ENCODE measurements around the gene TLCD3A. TPM values are rescaled to one million over a fixed set of nuclear protein-coding genes. Genes with fewer than 3 reads are reported as not detected.
A peak's percentile ranks its signal among the peaks of the same experiment; 100 is the strongest.
"Not testable (repeated sequence)": the region's sequence is repeated elsewhere in the genome, so short reads cannot be mapped to it uniquely, and the experiment has no call there.

TLCD3A gene
- polyA plus RNA-seq, 1 of the 3 experiments (the other 2 are of a cell fraction) = 31.7 TPM

DNA sequence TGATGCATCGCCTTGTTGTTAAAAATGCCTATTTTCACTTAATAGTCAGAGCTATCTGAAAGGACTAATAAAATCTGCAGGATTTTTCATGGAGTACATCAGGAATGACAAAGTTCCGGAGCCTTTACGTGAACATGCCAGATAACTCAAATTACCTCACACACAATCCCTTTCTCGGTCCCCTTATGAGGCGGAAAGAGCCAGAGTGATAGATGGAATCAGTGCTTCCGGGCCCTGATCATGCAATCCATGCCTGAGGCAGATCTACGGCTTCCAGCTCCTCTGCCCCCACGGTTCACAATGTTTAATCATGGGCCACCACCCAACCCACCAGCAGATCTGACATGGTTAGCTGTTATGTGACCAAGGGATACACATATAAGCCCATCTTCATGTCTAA lies 34.7 kb upstream of the TLCD3A start (continued):
- no peak for TF ChIP-seq FOSL2 (IDR thresholded peaks at IDR 0.05; ENCODE audit: borderline replicate concordance, low read depth)
- no peak for TF ChIP-seq YY1 (IDR thresholded peaks at IDR 0.05; ENCODE audit: low read depth)
- no peak for TF ChIP-seq TAF1 (IDR thresholded peaks at IDR 0.05; ENCODE audit: borderline replicate concordance, low read depth, low read length)
- TF ChIP-seq, protein P1, sequence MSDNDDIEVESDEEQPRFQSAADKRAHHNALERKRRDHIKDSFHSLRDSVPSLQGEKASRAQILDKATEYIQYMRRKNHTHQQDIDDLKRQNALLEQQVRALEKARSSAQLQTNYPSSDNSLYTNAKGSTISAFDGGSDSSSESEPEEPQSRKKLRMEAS (IDR thresholded peaks at IDR 0.05; ENCODE audit: low read depth) = no peak
- TF ChIP-seq, protein P2, sequence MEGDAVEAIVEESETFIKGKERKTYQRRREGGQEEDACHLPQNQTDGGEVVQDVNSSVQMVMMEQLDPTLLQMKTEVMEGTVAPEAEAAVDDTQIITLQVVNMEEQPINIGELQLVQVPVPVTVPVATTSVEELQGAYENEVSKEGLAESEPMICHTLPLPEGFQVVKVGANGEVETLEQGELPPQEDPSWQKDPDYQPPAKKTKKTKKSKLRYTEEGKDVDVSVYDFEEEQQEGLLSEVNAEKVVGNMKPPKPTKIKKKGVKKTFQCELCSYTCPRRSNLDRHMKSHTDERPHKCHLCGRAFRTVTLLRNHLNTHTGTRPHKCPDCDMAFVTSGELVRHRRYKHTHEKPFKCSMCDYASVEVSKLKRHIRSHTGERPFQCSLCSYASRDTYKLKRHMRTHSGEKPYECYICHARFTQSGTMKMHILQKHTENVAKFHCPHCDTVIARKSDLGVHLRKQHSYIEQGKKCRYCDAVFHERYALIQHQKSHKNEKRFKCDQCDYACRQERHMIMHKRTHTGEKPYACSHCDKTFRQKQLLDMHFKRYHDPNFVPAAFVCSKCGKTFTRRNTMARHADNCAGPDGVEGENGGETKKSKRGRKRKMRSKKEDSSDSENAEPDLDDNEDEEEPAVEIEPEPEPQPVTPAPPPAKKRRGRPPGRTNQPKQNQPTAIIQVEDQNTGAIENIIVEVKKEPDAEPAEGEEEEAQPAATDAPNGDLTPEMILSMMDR (IDR thresholded peaks at IDR 0.05) = no peak
- TF ChIP-seq, protein P3, sequence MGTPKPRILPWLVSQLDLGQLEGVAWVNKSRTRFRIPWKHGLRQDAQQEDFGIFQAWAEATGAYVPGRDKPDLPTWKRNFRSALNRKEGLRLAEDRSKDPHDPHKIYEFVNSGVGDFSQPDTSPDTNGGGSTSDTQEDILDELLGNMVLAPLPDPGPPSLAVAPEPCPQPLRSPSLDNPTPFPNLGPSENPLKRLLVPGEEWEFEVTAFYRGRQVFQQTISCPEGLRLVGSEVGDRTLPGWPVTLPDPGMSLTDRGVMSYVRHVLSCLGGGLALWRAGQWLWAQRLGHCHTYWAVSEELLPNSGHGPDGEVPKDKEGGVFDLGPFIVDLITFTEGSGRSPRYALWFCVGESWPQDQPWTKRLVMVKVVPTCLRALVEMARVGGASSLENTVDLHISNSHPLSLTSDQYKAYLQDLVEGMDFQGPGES (IDR thresholded peaks at IDR 0.05; ENCODE audit: low read depth, low read length) = no peak
- TF ChIP-seq, protein P4, sequence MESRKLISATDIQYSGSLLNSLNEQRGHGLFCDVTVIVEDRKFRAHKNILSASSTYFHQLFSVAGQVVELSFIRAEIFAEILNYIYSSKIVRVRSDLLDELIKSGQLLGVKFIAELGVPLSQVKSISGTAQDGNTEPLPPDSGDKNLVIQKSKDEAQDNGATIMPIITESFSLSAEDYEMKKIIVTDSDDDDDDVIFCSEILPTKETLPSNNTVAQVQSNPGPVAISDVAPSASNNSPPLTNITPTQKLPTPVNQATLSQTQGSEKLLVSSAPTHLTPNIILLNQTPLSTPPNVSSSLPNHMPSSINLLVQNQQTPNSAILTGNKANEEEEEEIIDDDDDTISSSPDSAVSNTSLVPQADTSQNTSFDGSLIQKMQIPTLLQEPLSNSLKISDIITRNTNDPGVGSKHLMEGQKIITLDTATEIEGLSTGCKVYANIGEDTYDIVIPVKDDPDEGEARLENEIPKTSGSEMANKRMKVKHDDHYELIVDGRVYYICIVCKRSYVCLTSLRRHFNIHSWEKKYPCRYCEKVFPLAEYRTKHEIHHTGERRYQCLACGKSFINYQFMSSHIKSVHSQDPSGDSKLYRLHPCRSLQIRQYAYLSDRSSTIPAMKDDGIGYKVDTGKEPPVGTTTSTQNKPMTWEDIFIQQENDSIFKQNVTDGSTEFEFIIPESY (IDR thresholded peaks at IDR 0.05; ENCODE audit: borderline replicate concordance, low read depth) = no peak
- no peak for TF ChIP-seq TEAD4 (IDR thresholded peaks at IDR 0.05; ENCODE audit: borderline replicate concordance, insufficient read depth)
- peak; percentile 59; the same call in 1 of the 2 replicates for TF ChIP-seq RCOR1 (IDR thresholded peaks at IDR 0.05; ENCODE audit: low read length)
- TF ChIP-seq RFX5 (IDR thresholded peaks at IDR 0.05; ENCODE audit: low read length) = no peak
- TF ChIP-seq CHD2 (IDR thresholded peaks at IDR 0.05; ENCODE audit: low read length, partially characterized antibody) = peak; percentile 38
- no peak for TF ChIP-seq FOXM1 (IDR thresholded peaks at IDR 0.05; ENCODE audit: low read depth)
- TF ChIP-seq MXI1 (IDR thresholded peaks at IDR 0.05; ENCODE audit: low read depth, low read length) = no peak; the same call in 1 of the 2 replicates
- TF ChIP-seq, protein P5, sequence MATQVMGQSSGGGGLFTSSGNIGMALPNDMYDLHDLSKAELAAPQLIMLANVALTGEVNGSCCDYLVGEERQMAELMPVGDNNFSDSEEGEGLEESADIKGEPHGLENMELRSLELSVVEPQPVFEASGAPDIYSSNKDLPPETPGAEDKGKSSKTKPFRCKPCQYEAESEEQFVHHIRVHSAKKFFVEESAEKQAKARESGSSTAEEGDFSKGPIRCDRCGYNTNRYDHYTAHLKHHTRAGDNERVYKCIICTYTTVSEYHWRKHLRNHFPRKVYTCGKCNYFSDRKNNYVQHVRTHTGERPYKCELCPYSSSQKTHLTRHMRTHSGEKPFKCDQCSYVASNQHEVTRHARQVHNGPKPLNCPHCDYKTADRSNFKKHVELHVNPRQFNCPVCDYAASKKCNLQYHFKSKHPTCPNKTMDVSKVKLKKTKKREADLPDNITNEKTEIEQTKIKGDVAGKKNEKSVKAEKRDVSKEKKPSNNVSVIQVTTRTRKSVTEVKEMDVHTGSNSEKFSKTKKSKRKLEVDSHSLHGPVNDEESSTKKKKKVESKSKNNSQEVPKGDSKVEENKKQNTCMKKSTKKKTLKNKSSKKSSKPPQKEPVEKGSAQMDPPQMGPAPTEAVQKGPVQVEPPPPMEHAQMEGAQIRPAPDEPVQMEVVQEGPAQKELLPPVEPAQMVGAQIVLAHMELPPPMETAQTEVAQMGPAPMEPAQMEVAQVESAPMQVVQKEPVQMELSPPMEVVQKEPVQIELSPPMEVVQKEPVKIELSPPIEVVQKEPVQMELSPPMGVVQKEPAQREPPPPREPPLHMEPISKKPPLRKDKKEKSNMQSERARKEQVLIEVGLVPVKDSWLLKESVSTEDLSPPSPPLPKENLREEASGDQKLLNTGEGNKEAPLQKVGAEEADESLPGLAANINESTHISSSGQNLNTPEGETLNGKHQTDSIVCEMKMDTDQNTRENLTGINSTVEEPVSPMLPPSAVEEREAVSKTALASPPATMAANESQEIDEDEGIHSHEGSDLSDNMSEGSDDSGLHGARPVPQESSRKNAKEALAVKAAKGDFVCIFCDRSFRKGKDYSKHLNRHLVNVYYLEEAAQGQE (IDR thresholded peaks at IDR 0.05; ENCODE audit: low read depth, low read length) = no peak
- TF ChIP-seq GABPA (IDR thresholded peaks at IDR 0.05; ENCODE audit: low read depth) = no peak
- no peak for TF ChIP-seq RXRA (IDR thresholded peaks at IDR 0.05; ENCODE audit: borderline replicate concordance, low read depth)

DNA sequence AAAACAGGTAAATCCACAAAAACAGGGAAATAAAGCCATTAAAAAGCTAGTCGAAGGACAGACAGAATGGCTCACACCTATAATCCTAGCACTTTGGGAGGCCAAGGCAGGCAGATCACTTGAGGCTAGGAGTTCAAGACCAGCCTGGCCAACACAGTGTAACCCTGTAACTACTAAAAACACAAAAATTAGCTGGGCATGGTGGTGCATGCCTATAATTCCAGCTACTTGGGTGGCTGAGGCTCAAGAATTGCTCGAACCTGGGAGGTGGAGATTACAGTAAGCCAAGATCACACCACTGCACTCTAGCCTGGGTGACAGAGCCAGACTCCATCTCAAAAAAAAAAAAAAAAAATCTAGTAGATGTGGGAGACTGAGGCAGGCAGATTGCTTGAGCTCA lies 34.3 kb upstream of the TLCD3A start:
- Histone ChIP-seq H3K4me1 (ENCODE audit: control insufficient read depth in 1 of 2, insufficient read depth in 2 of 2, low read depth in 1 of 2, low read length in 1 of 2) (peaks cover 15 to 21% of the 10 kb centered on the region in 2 experiments; a peak in 3 of 4 replicates), H3K79me2 (ENCODE audit: insufficient read depth) (peaks cover 22% of the 10 kb centered on the region), H3F3A (replicated peaks; ENCODE audit: insufficient read depth) (peaks cover 28% of the 10 kb centered on the region)
- H3K9me2 ChIP-seq; H3K27me3 ChIP-seq (ENCODE audit: insufficient read depth); H2AFZ ChIP-seq (ENCODE audit: low read depth); POLR2A ChIA-PET; DNase-seq; H3K36me3 ChIP-seq (replicated peaks in 1 of 2; ENCODE audit: control insufficient read depth in 1 of 2, insufficient read depth in 2 of 2, low read length in 1 of 2); H3K27ac ChIP-seq (ENCODE audit: low read depth in 2 of 2, low read length in 1 of 2); H3K4me2 ChIP-seq; H3K9me3 ChIP-seq; H3K9ac ChIP-seq; H4K20me1 ChIP-seq (ENCODE audit: insufficient read depth); H3K4me3 ChIP-seq (ENCODE audit: low read depth in 2 of 2, low read length in 1 of 2): not testable (repeated sequence)
- CTCF ChIA-PET = interaction anchor here (0.6 to 12.1 kb wide), 10 partner anchors 11 to 554 kb away, joined by 3 to 255 read pairs (median 3); partner anchors contain the start of gene RFLNB
- WGBS (ENCODE audit: low lambda C conversion rate) = 91% methylated on average over 2 of the region's 2 CpGs
